HepG2 (cell line): ENCODE data around the gene MAGI1. TPM values are rescaled to one million over a fixed set of nuclear protein-coding genes. Genes with fewer than 3 reads are reported as not detected.

Experiments
- ASH2L ChIP-seq: fragments of 300-600, 200-600 bp; sonication (generic); IDR thresholded peaks from 2 replicates; pipeline ENCODE4 v1.7.0; 2017; ENCODE audit warnings: low read depth, mild to moderate bottlenecking, moderate library complexity, mixed read lengths, low read length; ENCODE audit not compliant: insufficient read length
- FUBP1 ChIP-seq: sonication (generic); formaldehyde crosslinking; IDR thresholded peaks from 2 replicates; pipeline ENCODE4 v1.5.1; 2020; ENCODE audit warnings: missing genetic modification reagents, mild to moderate bottlenecking, borderline replicate concordance
- HMG20A ChIP-seq: IDR thresholded peaks from 2 replicates; pipeline ENCODE4 v1.6.1; 2016; ENCODE audit warnings: borderline replicate concordance
- IRF2 ChIP-seq: IDR thresholded peaks from 2 replicates; pipeline ENCODE4 v1.6.1; 2018; ENCODE audit warnings: missing genetic modification reagents, missing compliant biosample characterization
- KAT8 ChIP-seq: IDR thresholded peaks from 2 replicates; pipeline ENCODE4 v1.6.1; 2016; ENCODE audit warnings: missing genetic modification reagents, missing compliant biosample characterization
- LCORL ChIP-seq, 2 experiments: fragments of 450-650 bp in 1 of 2; sonication (generic) in 1 of 2; formaldehyde crosslinking in 1 of 2; IDR thresholded peaks; 2 replicates each; pipeline versions ENCODE4 v1.5.0 to v1.6.1; 2017 to 2020; ENCODE audit warnings: antibody characterized with exemption in 1 of 2, missing genetic modification reagents in 1 of 2
- MED8 ChIP-seq: sonication (generic); formaldehyde crosslinking; IDR thresholded peaks from 2 replicates; pipeline ENCODE4 v1.8.1; 2023; ENCODE audit warnings: mild to moderate bottlenecking, missing genetic modification reagents; ENCODE audit not compliant: insufficient replicate concordance
- MEIS1 ChIP-seq: sonication (generic); formaldehyde crosslinking; IDR thresholded peaks from 2 replicates; pipeline ENCODE4 v1.9.0; 2021; ENCODE audit warnings: mild to moderate bottlenecking, missing genetic modification reagents, moderate library complexity, borderline replicate concordance
- MYC ChIP-seq: sonication (generic); formaldehyde crosslinking; IDR thresholded peaks from 2 replicates; pipeline ENCODE4 v1.9.0; 2021; ENCODE audit warnings: missing genetic modification reagents, borderline replicate concordance
- MYNN ChIP-seq: sonication (generic); formaldehyde crosslinking; IDR thresholded peaks from 2 replicates; pipeline ENCODE4 v1.4.0; 2020; ENCODE audit warnings: mild to moderate bottlenecking, low read depth, missing genetic modification reagents
- PRDM15 ChIP-seq: sonication (generic); formaldehyde crosslinking; IDR thresholded peaks from 2 replicates; pipeline ENCODE4 v1.4.0; 2020; ENCODE audit warnings: missing genetic modification reagents
- RAD21 ChIP-seq: fragments of 450-650 bp; formaldehyde crosslinking; IDR thresholded peaks from 2 replicates; pipeline ENCODE4 v1.5.0; 2020; ENCODE audit warnings: mild to moderate bottlenecking
- RARA ChIP-seq: IDR thresholded peaks from 2 replicates; pipeline ENCODE4 v1.6.1; 2016; ENCODE audit warnings: missing genetic modification reagents, missing compliant biosample characterization
- RXRA ChIP-seq: sonication (generic); formaldehyde crosslinking; IDR thresholded peaks from 2 replicates; pipeline ENCODE4 v1.5.1; 2020; ENCODE audit warnings: missing genetic modification reagents
- SNRNP70 ChIP-seq: fragments of 200-400 bp; formaldehyde crosslinking; IDR thresholded peaks from 2 replicates; pipeline ENCODE4 v1.6.1; 2017; ENCODE audit warnings: mild to moderate bottlenecking, low read depth, low read length, moderate library complexity
- ZC3H13 ChIP-seq: sonication (generic); formaldehyde crosslinking; IDR thresholded peaks from 2 replicates; pipeline ENCODE4 v1.8.1; 2023; ENCODE audit warnings: mild to moderate bottlenecking, missing genetic modification reagents, moderate library complexity
- ZNF20 ChIP-seq: sonication (generic); formaldehyde crosslinking; IDR thresholded peaks from 2 replicates; pipeline ENCODE4 v1.4.0; 2020; ENCODE audit warnings: mild to moderate bottlenecking, moderate library complexity, missing genetic modification reagents
- ZNF747 ChIP-seq: sonication (generic); formaldehyde crosslinking; IDR thresholded peaks from 2 replicates; pipeline ENCODE4 v1.8.1; 2023; ENCODE audit warnings: missing genetic modification reagents, mild to moderate bottlenecking, borderline replicate concordance
- polyA plus RNA-seq, 8 experiments: library from polyadenylated mRNA; depleted of rRNA in 3 of 8; stranded (reverse) in 7 of 8; unstranded in 1 of 8; fragments of >200 nt; fragmentation: Illumina TruSeq in 4 of 8; extraction: Trizol in 4 of 8; gene quantifications; 2 replicates each; pipeline versions ENCODE4 v1.2.1 to v1.2.3, GENCODE V29; 2011 to 2016; ENCODE audit warnings: low read depth in 4 of 8, missing spikeins in 1 of 8, mixed read lengths in 1 of 8; ENCODE audit not compliant: insufficient read depth in 1 of 8
- total RNA-seq, 5 experiments: library from RNA; depleted of rRNA; stranded (reverse); fragments of >200 nt; fragmentation: Illumina TruSeq; extraction: Trizol; gene quantifications; 2 replicates each; pipeline ENCODE4 v1.2.3, GENCODE V29; 2016; ENCODE audit warnings: low read depth in 1 of 5
- TF ChIP-seq, protein P1 (sequence below): IDR thresholded peaks from 2 replicates; pipeline ENCODE4 v1.6.1; 2016; ENCODE audit warnings: missing biosample characterization, missing genetic modification reagents, low read depth
- TF ChIP-seq, protein P2 (sequence below), 2 experiments: sonication (generic) in 1 of 2; formaldehyde crosslinking in 1 of 2; IDR thresholded peaks; 2 replicates each; pipeline versions ENCODE4 v1.5.1 to v1.6.1; 2011 to 2020; ENCODE audit warnings: borderline replicate concordance in 1 of 2, low read depth in 1 of 2, low read length in 1 of 2, mild to moderate bottlenecking in 1 of 2, missing genetic modification reagents in 1 of 2, moderate library complexity in 1 of 2

The MAGI1 gene
- total and polyA plus RNA-seq, 2 of the 13 experiments (the other 11 are each of a cell fraction or from before 2014, with no cell fraction given): 22.2 to 26.0 TPM

- TF ChIP-seq, protein P1, sequence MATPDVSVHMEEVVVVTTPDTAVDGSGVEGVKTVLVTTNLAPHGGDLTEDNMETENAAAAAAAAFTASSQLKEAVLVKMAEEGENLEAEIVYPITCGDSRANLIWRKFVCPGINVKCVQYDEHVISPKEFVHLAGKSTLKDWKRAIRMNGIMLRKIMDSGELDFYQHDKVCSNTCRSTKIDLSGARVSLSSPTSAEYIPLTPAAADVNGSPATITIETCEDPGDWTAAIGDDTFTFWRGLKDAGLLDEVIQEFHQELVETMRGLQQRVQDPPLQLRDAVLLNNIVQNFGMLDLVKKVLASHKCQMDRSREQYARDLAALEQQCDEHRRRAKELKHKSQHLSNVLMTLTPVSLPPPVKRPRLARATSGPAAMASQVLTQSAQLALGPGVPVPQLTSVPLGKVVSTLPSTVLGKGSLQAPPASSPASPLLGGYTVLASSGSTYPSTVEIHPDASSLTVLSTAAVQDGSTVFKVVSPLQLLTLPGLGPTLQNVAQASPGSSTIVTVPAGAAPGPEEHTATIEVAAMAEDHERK: no peak
- TF ChIP-seq RAD21 (CRISPR knock-in tag) (peak; percentile 53; the same call in 1 of the 2 replicates), SNRNP70 (no peak), KAT8 (no peak), LCORL (IDR thresholded peaks at IDR 0.05) (no peak), LCORL (CRISPR knock-in tag; IDR thresholded peaks at IDR 0.05) (no peak), IRF2 (CRISPR knock-in tag) (peak; percentile 22; the same call in 1 of the 2 replicates), ASH2L (no peak), ZC3H13 (CRISPR knock-in tag) (no peak), MED8 (CRISPR knock-in tag) (no peak), ZNF20 (CRISPR knock-in tag) (no peak), RXRA (CRISPR knock-in tag) (no peak), HMG20A (CRISPR knock-in tag) (no peak), ZNF747 (CRISPR knock-in tag) (no peak), MYNN (CRISPR knock-in tag) (no peak), MEIS1 (CRISPR knock-in tag) (no peak), RARA (CRISPR knock-in tag) (no peak), PRDM15 (CRISPR knock-in tag) (no peak), MYC (CRISPR knock-in tag) (peak; percentile 18; the same call in 1 of the 2 replicates), FUBP1 (CRISPR knock-in tag) (no peak)
- TF ChIP-seq, protein P2, sequence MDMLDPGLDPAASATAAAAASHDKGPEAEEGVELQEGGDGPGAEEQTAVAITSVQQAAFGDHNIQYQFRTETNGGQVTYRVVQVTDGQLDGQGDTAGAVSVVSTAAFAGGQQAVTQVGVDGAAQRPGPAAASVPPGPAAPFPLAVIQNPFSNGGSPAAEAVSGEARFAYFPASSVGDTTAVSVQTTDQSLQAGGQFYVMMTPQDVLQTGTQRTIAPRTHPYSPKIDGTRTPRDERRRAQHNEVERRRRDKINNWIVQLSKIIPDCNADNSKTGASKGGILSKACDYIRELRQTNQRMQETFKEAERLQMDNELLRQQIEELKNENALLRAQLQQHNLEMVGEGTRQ (IDR thresholded peaks at IDR 0.05; ENCODE audit: low read depth, low read length): no peak
- TF ChIP-seq, protein P2 (CRISPR knock-in tag; IDR thresholded peaks at IDR 0.05; ENCODE audit: borderline replicate concordance): no peak
These were observed 696.5 kb downstream of the MAGI1 start (continued) for GRCh38 chr3:65342084-65342683.
